Thoracic aorta (tissue), 2 donors: Measurements from ENCODE around the gene SEBOX. TPM values are rescaled to one million over a fixed set of nuclear protein-coding genes. Genes with fewer than 3 reads are reported as not detected.

Experiments used
- ATAC-seq: fragments of 150-250 bp; one replicate; pipeline ENCODE4 v1.8.0; 2017; ENCODE audit warnings: low read depth; ENCODE audit not compliant: insufficient number of reproducible peaks, low FRiP score
- DNase-seq: peaks from one replicate; pipeline ENCODE4 v3.0.0-alpha.2; 2020; ENCODE audit warnings: low spot score
- H3K27ac ChIP-seq, 2 donors: fragments of 200-600 bp; sonication (generic); 1 replicate in 1 of 2; 2 replicates in 1 of 2; pipeline ENCODE4 v1.5.1; 2016; ENCODE audit warnings: mild to moderate bottlenecking in 2 of 2, moderate library complexity in 2 of 2
- H3K27me3 ChIP-seq: fragments of 200-600 bp; sonication (generic); replicated peaks from 2 replicates; pipeline ENCODE4 v1.6.0; 2016; ENCODE audit warnings: mild to moderate bottlenecking; ENCODE audit not compliant: insufficient read depth
- H3K36me3 ChIP-seq: fragments of 200-600 bp; sonication (generic); one replicate; pipeline ENCODE4 v1.5.1; 2016
- H3K4me1 ChIP-seq, 2 donors: fragments of 200-600 bp; sonication (generic); 1 replicate in 1 of 2; 2 replicates in 1 of 2; pipeline versions ENCODE4 v1.5.1 to v1.6.0; 2016; ENCODE audit warnings: low read depth in 2 of 2, mild to moderate bottlenecking in 1 of 2; ENCODE audit not compliant: control insufficient read depth in 1 of 2
- H3K4me3 ChIP-seq: fragments of 200-600 bp; sonication (generic); 2 replicates; pipeline ENCODE4 v1.5.1; 2016; ENCODE audit warnings: mild to moderate bottlenecking
- H3K9me3 ChIP-seq: fragments of 200-600 bp; sonication (generic); 2 replicates; pipeline ENCODE4 v1.5.1; 2016
- total RNA-seq, 2 donors: library from RNA; depleted of rRNA; stranded (reverse); fragments of >200 nt; gene quantifications; one replicate each; pipeline versions ENCODE4 v1.1.0 to v1.2.3, GENCODE V29; 2016
- TF ChIP-seq, protein P1 (sequence below): fragments of 200-600 bp; sonication (generic); IDR thresholded peaks from one replicate; pipeline ENCODE4 v1.5.1; 2019; ENCODE audit warnings: antibody characterized with exemption

SEBOX gene
- total RNA-seq, 2 donors from 2014 or later = not detected

DNA sequence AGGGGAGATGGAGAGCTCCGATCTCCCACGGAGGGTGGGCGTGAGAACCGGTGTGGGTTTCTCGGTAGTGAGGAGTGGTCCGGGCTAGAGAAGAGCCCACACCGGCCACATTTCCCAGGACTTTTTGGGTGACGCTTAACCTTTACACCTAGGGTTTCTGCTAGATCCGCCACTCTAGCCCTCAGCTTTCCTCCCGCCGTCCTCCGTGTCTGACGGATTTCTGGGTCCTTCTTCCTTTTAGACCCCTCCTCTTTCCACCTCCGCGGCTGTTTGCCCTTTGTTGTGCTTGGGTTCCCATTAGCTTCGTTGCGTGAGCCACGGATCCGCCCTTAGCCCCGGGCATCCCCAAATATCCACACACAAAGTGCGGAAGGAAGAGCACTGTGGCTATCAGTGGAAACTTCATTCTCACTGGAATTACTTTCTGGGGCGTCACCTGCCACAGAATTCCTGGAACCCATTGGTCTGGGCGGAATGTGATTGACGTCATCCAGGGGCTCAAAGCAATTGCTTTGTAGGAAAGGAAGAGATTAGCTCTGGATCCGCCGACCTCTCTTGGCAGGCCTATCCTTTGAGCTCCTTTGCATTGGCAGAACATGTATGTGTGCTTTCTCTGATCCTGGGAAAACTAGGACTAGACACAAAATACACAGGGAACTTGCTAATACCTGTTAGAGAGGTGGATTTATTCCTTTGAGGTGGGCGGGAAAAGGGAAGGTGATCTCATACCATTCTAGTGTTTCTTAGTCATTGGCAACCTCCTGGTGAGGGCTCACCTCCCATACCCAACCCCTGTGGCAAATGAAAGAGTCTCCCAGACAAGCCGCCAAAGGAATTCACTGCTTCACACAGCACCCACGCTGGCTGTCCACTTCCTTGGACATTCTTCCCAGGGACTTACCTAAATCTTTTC, 28.8 kb downstream of the SEBOX start:
- DNase-seq (no peak), ATAC-seq (no peak)
- Histone ChIP-seq H3K27ac (peak overlapping the region; percentile 93 to 94), H3K4me1 (peaks cover 26 to 45% of the 10 kb centered on the region in 2 donors), H3K4me3 (peak overlapping the region; percentile 86), H3K9me3 (no peaks in the 10 kb centered on the region), H3K36me3 (peaks cover 9% of the 10 kb centered on the region), H3K27me3 (no peaks in the 10 kb centered on the region)
- TF ChIP-seq, protein P1, sequence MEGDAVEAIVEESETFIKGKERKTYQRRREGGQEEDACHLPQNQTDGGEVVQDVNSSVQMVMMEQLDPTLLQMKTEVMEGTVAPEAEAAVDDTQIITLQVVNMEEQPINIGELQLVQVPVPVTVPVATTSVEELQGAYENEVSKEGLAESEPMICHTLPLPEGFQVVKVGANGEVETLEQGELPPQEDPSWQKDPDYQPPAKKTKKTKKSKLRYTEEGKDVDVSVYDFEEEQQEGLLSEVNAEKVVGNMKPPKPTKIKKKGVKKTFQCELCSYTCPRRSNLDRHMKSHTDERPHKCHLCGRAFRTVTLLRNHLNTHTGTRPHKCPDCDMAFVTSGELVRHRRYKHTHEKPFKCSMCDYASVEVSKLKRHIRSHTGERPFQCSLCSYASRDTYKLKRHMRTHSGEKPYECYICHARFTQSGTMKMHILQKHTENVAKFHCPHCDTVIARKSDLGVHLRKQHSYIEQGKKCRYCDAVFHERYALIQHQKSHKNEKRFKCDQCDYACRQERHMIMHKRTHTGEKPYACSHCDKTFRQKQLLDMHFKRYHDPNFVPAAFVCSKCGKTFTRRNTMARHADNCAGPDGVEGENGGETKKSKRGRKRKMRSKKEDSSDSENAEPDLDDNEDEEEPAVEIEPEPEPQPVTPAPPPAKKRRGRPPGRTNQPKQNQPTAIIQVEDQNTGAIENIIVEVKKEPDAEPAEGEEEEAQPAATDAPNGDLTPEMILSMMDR = no peak

DNA sequence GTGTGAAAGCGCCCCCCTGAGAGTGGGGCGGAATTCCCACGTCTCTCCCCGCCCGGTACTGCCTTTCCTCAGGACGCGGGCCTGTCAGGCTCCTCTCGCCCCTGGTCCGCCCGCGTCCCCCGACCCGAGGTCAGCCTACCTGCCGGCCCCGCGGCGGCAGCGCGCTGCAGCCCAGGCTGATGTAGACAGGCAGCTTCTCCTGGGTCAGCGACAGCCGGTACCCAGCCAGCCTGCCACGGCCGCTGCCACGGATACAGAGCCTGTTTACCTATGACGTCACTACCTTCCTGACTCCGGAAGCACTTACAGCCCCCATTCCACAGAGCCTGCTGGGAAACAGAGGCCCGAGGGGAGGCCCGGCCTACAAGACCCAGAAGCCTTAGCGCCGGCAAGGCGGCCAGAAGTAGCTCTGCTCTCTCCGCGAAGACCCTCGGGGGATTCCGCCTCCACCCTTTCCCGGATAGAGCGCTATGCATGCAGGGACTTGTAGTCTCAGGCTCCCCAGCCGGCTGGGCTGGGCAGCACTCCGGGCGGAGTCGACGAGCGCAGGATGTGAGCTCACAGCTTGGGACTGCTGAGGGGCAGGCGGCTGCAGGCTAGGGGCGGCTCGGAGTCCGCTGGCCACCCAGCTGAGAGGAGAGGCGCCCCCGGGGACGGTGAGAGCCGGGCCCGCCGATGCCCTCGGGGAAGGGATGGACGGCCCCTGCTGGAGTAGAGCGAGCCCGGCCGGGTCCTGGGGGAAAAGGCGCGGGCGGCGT, 29.6 kb downstream of the SEBOX start, which contains the start of the genes IFT20 and TNFAIP1:
TSS of gene IFT20 (minus strand) at position 272 of the 758 bp plus-strand sequence. CDS start 3,487 bp downstream, outside the sequence.
TSS of gene TNFAIP1 (plus strand) at position 561 of the 758 bp plus-strand sequence. CDS start 3,761 bp downstream, outside the sequence.
- Histone ChIP-seq H3K27ac (peak within 1 kb of the TSS; percentile 93 to 94), H3K36me3 (peaks cover 4% of the 10 kb centered on the region), H3K9me3 (no peaks in the 10 kb centered on the region), H3K4me3 (peak within 1 kb of the TSS; percentile 86), H3K4me1 (peaks cover 26 to 45% of the 10 kb centered on the region in 2 donors), H3K27me3 (no peaks in the 10 kb centered on the region)
- ATAC-seq (peak; percentile 96), DNase-seq (peak; percentile 94)
- TF ChIP-seq, protein P1 = no peak

DNA sequence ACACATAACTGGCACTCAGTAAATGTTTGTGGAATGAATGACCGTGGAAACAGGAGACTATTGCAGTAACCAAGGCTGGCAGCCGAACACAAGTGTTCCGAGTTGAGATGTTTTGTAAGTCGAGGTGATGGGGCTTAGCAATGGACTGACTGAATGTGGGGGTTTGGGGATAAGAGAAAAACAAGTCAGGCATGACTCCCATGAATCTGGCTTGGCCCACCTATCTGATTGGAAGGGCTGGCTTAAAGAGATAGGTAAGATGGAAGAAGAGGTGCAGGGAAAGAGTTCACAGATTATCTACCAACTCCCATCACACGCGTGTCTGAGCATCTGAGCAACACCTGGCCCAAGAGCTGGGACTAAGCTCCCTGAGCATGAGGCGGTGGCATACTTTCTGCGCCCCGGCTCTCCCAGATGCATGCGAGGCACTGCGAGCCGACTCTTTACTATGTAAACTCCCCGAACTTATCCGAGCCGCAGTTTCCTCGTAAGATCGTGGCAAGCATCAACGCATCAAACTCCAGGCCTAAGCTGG, 30.3 kb downstream of the SEBOX start:
- H3K4me1 ChIP-seq = peaks cover 26 to 45% of the 10 kb centered on the region in 2 donors

DNA sequence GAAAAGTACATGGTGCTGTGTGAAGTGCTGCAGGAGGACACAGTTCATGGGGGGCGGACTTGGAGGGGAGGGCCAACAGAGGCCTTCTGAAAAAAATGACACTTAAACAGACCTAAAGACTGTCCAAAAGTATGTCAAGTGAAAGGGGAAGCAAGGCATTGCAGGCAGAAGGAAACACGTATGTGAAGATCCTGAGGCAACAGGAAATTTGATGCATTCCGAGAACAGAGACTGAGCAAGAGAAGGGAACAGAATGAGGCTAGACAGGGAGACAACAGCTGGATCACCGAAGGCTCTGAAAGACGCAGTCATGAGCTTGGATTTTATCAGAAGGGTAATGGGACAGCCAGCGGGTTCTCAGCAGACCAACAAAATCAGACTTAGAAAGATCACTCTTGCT, 30.8 kb downstream of the SEBOX start:
- Histone ChIP-seq H3K9me3 (no peaks in the 10 kb centered on the region), H3K36me3 (peaks cover 9% of the 10 kb centered on the region), H3K27me3 (no peaks in the 10 kb centered on the region), H3K27ac (peak overlapping the region in 1 of 2 donors; percentile 94), H3K4me1 (peaks cover 26 to 45% of the 10 kb centered on the region in 2 donors), H3K4me3 (peak overlapping the region; percentile 86)
- ATAC-seq (no peak), DNase-seq (no peak)
- TF ChIP-seq, protein P1 = no peak

More for the DNA sequence above, 30.3 kb downstream of the SEBOX start:
- TF ChIP-seq, protein P1 = no peak
- Histone ChIP-seq H3K4me3 (peak overlapping the region; percentile 86), H3K27ac (peak overlapping the region; percentile 82 to 94), H3K27me3 (no peaks in the 10 kb centered on the region), H3K36me3 (peaks cover 6% of the 10 kb centered on the region), H3K9me3 (no peaks in the 10 kb centered on the region)
- no peak for DNase-seq
- no peak for ATAC-seq
